ENCODE data around the gene IGF1.

Gene IGF1

DNA sequence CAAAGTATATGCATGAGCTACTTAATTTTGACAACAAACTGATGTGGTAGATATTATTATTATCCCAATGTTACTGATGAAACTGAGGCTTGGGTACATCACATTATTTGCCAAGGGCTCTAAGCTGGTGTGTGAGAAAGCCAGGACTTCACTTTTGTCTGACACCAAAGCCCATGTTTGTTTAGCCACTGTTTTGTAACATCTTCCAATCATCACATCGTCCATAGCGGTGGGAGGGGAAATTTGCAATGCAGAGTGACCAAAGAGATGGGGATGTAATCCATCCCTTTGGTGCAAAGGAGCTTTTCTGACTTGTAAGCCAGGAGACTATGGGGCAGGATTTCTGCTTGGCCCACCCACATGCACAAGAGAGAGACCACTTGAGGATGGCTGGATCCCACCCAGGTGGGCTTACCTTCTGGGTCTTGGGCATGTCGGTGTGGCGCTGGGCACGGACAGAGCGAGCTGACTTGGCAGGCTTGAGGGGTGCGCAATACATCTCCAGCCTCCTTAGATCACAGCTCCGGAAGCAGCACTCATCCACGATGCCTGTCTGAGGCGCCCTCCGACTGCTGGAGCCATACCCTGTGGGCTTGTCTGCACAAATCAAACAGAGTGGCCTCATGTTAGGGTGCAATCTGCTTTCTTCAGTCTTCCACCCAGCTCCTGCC is 61.1 kb downstream of the IGF1 start:
- Histone ChIP-seq H3K9me3 (no peaks in the 10 kb centered on the region), H3K27me3 (no peaks in the 10 kb centered on the region), H3K4me1 (no peaks in the 10 kb centered on the region), H3K4me3 (no peak overlapping the region), H3K27ac (no peak overlapping the region), H3K36me3 (no peaks in the 10 kb centered on the region)
- TF ChIP-seq, protein P1, sequence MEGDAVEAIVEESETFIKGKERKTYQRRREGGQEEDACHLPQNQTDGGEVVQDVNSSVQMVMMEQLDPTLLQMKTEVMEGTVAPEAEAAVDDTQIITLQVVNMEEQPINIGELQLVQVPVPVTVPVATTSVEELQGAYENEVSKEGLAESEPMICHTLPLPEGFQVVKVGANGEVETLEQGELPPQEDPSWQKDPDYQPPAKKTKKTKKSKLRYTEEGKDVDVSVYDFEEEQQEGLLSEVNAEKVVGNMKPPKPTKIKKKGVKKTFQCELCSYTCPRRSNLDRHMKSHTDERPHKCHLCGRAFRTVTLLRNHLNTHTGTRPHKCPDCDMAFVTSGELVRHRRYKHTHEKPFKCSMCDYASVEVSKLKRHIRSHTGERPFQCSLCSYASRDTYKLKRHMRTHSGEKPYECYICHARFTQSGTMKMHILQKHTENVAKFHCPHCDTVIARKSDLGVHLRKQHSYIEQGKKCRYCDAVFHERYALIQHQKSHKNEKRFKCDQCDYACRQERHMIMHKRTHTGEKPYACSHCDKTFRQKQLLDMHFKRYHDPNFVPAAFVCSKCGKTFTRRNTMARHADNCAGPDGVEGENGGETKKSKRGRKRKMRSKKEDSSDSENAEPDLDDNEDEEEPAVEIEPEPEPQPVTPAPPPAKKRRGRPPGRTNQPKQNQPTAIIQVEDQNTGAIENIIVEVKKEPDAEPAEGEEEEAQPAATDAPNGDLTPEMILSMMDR (IDR thresholded peaks at IDR 0.05): no peak
- intact Hi-C loops (cut with DNase I; ENCODE audit: low total_unique reads): no loop called here
- DNase-seq: no peak

DNA sequence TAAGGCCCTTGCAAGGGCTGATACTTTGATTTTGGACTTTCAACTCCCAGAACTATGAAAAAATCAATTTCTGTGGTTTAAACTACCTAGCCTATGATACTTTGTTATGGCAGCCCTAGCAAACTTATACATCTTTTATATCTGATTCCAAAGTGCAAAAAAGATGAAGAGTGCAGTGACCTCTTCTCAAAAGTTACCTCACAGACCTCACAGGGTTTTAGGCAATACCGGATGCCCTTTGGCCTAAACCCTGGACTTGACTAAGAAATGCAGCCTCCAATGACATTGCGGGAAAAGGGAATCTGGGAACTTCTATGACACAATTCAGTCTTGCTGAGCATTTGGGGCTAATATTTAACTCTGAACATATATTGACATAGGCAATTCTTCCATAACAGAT is 63.3 kb downstream of the IGF1 start:
- no peak overlapping the region for H3K4me3 ChIP-seq
- intact Hi-C loops (cut with DNase I; ENCODE audit: low total_unique reads): no loop called here
- no peak for DNase-seq
- no peak overlapping the region for H3K27ac ChIP-seq
- H3K36me3 ChIP-seq: no peaks in the 10 kb centered on the region
- peaks cover 0 to 5% (median 0%) of the 10 kb centered on the region in 4 donors for H3K4me1 ChIP-seq
- TF ChIP-seq, protein P1 (IDR thresholded peaks at IDR 0.05): no peak
- no peaks in the 10 kb centered on the region for H3K9me3 ChIP-seq
- no peaks in the 10 kb centered on the region for H3K27me3 ChIP-seq

DNA sequence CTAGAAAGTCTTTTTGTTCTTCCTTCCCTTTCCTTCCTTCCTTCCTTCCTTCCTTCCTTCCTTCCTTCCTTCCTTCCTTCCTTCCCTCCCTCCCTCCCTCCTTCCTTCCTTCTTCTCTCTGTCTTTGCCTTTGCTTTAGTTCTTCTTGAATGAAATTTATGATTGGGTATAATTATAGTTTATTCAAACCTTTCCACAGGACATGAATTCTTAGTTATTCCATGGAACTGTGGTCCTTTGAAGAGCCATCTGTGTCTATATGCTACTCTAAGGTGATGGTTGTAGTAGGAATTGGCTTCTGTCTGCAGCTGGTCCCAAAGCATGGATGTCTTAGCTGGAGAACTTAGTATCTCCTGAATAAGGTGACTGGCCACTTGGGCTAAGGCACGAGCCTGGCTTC is 64.8 kb downstream of the IGF1 start:
- TF ChIP-seq, protein P1 (IDR thresholded peaks at IDR 0.05): no peak
- Histone ChIP-seq H3K27me3 (no peaks in the 10 kb centered on the region), H3K4me1 (peaks cover 0 to 5% (median 0%) of the 10 kb centered on the region in 4 donors), H3K36me3 (no peaks in the 10 kb centered on the region), H3K9me3 (no peaks in the 10 kb centered on the region), H3K4me3 (no peak overlapping the region), H3K27ac (no peak overlapping the region)
- intact Hi-C loops (cut with DNase I; ENCODE audit: low total_unique reads): no loop called here
- no peak for DNase-seq

DNA sequence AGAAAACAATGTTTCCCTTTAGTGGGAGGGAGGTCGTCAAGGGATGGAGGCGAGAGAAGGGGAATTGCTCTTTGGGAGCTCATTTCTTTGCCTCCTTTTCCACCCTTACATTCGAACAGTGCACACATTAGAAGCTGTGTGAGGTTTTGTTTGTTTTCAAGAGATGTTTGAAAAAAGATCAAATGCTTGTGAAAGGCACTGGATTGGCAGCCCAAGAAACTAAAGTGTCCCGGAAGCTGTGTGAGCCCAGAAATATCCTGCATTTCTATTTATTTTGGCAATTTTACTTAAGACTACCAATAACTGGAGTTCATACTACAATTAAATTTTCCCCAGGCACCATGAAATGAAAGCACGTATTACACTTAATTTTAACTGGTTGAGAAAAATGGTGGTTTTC is 67.0 kb downstream of the IGF1 start:
- H3K4me3 ChIP-seq: no peak overlapping the region
- DNase-seq: no peak
- no peaks in the 10 kb centered on the region for H3K27me3 ChIP-seq
- H3K36me3 ChIP-seq: no peaks in the 10 kb centered on the region
- intact Hi-C loops (cut with DNase I; ENCODE audit: low total_unique reads): no loop called here
- no peak overlapping the region for H3K27ac ChIP-seq
- TF ChIP-seq, protein P1 (IDR thresholded peaks at IDR 0.05): no peak
- H3K9me3 ChIP-seq: no peaks in the 10 kb centered on the region
- H3K4me1 ChIP-seq: peaks cover 0 to 5% (median 0%) of the 10 kb centered on the region in 4 donors

DNA sequence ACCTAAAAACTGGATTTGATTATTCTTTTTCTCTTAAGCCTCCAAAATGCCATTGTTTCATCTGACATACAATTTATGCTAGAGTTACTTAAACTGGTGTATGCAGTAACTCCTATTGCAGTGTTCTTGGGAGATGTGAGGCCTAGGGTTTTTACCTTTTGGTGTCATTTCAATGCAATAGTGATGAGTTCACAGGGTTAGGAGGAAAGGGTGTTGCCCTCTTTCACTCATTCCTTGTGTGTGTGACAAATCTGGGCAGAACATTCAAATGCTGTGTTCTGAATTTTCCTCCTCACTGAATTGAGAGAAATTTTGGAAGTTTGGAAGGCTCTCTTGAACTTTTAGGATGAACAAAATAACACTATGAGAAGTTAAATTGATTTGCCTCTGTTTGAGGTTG is 69.9 kb downstream of the IGF1 start:
- intact Hi-C loops (cut with DNase I; ENCODE audit: low total_unique reads): no loop called here
- no peak for DNase-seq
- H3K9me3 ChIP-seq: no peaks in the 10 kb centered on the region
- TF ChIP-seq, protein P1 (IDR thresholded peaks at IDR 0.05): no peak
- H3K27ac ChIP-seq: no peak overlapping the region
- H3K4me1 ChIP-seq: peaks cover 0 to 7% (median 3%) of the 10 kb centered on the region in 4 donors
- no peaks in the 10 kb centered on the region for H3K27me3 ChIP-seq
- no peak overlapping the region for H3K4me3 ChIP-seq
- H3K36me3 ChIP-seq: no peaks in the 10 kb centered on the region

Measured in tibial artery (tissue), 4 donors.